GM18517 (cell line): ENCODE data around the gene TP53TG3E.
"Not testable (repeated sequence)": the region's sequence is repeated elsewhere in the genome, so short reads cannot be mapped to it uniquely, and the experiment has no call there.

Experiments
- ATAC-seq: cut with Tn5 transposase; IDR thresholded peaks from one replicate; pipeline ENCODE4 v1.9.1; 2021; ENCODE audit warnings: mild to moderate bottlenecking, moderate library complexity; ENCODE audit not compliant: unreplicated experiment

Gene TP53TG3E

GRCh38 chr16:33304006-33304405, at the start of gene TP53TG3E:
Gene TP53TG3E (plus strand): TSS chr16:33304306. CDS start chr16:33304374, 68 bp downstream.
- ATAC-seq, result not testable (repeated sequence)

- not testable (repeated sequence) for ATAC-seq
Observed at GRCh38 chr16:33336226-33337012, 32.3 kb downstream of the TP53TG3E start.

- not testable (repeated sequence) for ATAC-seq
Observed at GRCh38 chr16:33337627-33338542, 33.8 kb downstream of the TP53TG3E start.

GRCh38 chr16:33338543-33338951, 34.4 kb downstream of the TP53TG3E start:
- ATAC-seq, result not testable (repeated sequence)

GRCh38 chr16:33339093-33340061, 35.3 kb downstream of the TP53TG3E start:
- ATAC-seq, result not testable (repeated sequence)
